A673 (cell line): ENCODE results near the gene BTBD6.

Source experiments
- EZH2 ChIP-seq: fragments of 200-600 bp; sonication (generic); IDR thresholded peaks from 2 replicates; pipeline ENCODE4 v1.6.1; 2017; ENCODE audit warnings: borderline replicate concordance, low read depth, mild to moderate bottlenecking, mixed read lengths, antibody characterized with exemption, low read length; ENCODE audit not compliant: poor library complexity, severe bottlenecking
- TF ChIP-seq, protein P1 (sequence below): fragments of 300-800, 200-600 bp; sonication (generic); conservative IDR thresholded peaks from 2 replicates; pipeline ENCODE4 v1.5.1; 2017; ENCODE audit warnings: low read depth, mild to moderate bottlenecking, antibody characterized with exemption, low read length, moderate library complexity, mixed read lengths

- TF ChIP-seq, protein P1, sequence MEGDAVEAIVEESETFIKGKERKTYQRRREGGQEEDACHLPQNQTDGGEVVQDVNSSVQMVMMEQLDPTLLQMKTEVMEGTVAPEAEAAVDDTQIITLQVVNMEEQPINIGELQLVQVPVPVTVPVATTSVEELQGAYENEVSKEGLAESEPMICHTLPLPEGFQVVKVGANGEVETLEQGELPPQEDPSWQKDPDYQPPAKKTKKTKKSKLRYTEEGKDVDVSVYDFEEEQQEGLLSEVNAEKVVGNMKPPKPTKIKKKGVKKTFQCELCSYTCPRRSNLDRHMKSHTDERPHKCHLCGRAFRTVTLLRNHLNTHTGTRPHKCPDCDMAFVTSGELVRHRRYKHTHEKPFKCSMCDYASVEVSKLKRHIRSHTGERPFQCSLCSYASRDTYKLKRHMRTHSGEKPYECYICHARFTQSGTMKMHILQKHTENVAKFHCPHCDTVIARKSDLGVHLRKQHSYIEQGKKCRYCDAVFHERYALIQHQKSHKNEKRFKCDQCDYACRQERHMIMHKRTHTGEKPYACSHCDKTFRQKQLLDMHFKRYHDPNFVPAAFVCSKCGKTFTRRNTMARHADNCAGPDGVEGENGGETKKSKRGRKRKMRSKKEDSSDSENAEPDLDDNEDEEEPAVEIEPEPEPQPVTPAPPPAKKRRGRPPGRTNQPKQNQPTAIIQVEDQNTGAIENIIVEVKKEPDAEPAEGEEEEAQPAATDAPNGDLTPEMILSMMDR, result no peak
- no peak for TF ChIP-seq EZH2
Measured at GRCh38 chr14:105209091-105209490, 39.2 kb upstream of the BTBD6 start.
